Mesendoderm (in vitro differentiated cells): ENCODE measurements around the gene TFF3.

Source experiments
- DNase-seq: peaks from one replicate; pipeline ENCODE4 v3.0.0; 2013
- H2AK5ac ChIP-seq: 2 replicates; pipeline ENCODE4 v1.6.1; 2013; ENCODE audit warnings: low read length, inconsistent platforms
- H2BK120ac ChIP-seq: 2 replicates; pipeline ENCODE4 v1.6.1; 2013; ENCODE audit warnings: low read depth, mild to moderate bottlenecking, low read length, moderate library complexity, mixed read lengths
- H2BK15ac ChIP-seq: replicated peaks from 2 replicates; pipeline ENCODE4 v1.6.1; 2013; ENCODE audit warnings: low read depth, mild to moderate bottlenecking, moderate library complexity
- H2BK5ac ChIP-seq: 2 replicates; pipeline ENCODE4 v1.6.1; 2013; ENCODE audit warnings: low read length, inconsistent platforms
- H3K18ac ChIP-seq: 2 replicates; pipeline ENCODE4 v1.6.1; 2013; ENCODE audit warnings: mild to moderate bottlenecking, low read length, mixed read lengths
- H3K23ac ChIP-seq: one replicate; pipeline ENCODE4 v1.6.1; 2013; ENCODE audit warnings: low read length
- H3K27ac ChIP-seq: 2 replicates; pipeline ENCODE4 v1.5.1; 2013; ENCODE audit warnings: low read depth, mild to moderate bottlenecking, inconsistent platforms, low read length, moderate library complexity
- H3K27me3 ChIP-seq: 2 replicates; pipeline ENCODE4 v1.6.1; 2013; ENCODE audit warnings: low read length, control low read depth, mild to moderate bottlenecking, inconsistent platforms; ENCODE audit not compliant: insufficient read depth, poor library complexity
- H3K36me3 ChIP-seq: 2 replicates; pipeline ENCODE4 v1.6.1; 2013; ENCODE audit warnings: low read length, inconsistent platforms; ENCODE audit not compliant: control insufficient read depth, insufficient read depth
- H3K4ac ChIP-seq: one replicate; pipeline ENCODE4 v1.6.1; 2013; ENCODE audit warnings: low read depth, mild to moderate bottlenecking, low read length, moderate library complexity
- H3K4me1 ChIP-seq: 2 replicates; pipeline ENCODE4 v1.6.1; 2013; ENCODE audit warnings: low read depth, low read length, inconsistent platforms; ENCODE audit not compliant: control insufficient read depth
- H3K4me2 ChIP-seq: 2 replicates; pipeline ENCODE4 v1.6.1; 2013; ENCODE audit warnings: low read length
- H3K4me3 ChIP-seq: 2 replicates; pipeline ENCODE4 v1.5.1; 2013; ENCODE audit warnings: mild to moderate bottlenecking, low read length
- H3K56ac ChIP-seq: one replicate; pipeline ENCODE4 v1.6.1; 2013; ENCODE audit warnings: low read length
- H3K79me1 ChIP-seq: 2 replicates; pipeline ENCODE4 v1.6.1; 2013; ENCODE audit warnings: low read length, inconsistent platforms
- H3K79me2 ChIP-seq: 2 replicates; pipeline ENCODE4 v1.6.1; 2013; ENCODE audit warnings: mild to moderate bottlenecking, low read length; ENCODE audit not compliant: control insufficient read depth, insufficient read depth
- H3K9ac ChIP-seq: 2 replicates; pipeline ENCODE4 v1.6.1; 2013; ENCODE audit warnings: low read length, inconsistent platforms
- H4K5ac ChIP-seq: one replicate; pipeline ENCODE4 v1.6.1; 2013; ENCODE audit warnings: low read length
- H4K8ac ChIP-seq: one replicate; pipeline ENCODE4 v1.6.1; 2013; ENCODE audit warnings: low read depth, mild to moderate bottlenecking, control low read depth, low read length, moderate library complexity
- WGBS: extraction: QIAGEN DNeasy Blood & Tissue Kit; methylation state at CpG from one replicate; pipeline ENCODE4 v1.1.7; 2013; ENCODE audit warnings: low lambda C conversion rate, missing lambda C conversion rate; ENCODE audit not compliant: insufficient coverage; ENCODE audit errors: extremely low coverage; 5-methylcytosine and 5-hydroxymethylcytosine counted together

TFF3 gene

DNA sequence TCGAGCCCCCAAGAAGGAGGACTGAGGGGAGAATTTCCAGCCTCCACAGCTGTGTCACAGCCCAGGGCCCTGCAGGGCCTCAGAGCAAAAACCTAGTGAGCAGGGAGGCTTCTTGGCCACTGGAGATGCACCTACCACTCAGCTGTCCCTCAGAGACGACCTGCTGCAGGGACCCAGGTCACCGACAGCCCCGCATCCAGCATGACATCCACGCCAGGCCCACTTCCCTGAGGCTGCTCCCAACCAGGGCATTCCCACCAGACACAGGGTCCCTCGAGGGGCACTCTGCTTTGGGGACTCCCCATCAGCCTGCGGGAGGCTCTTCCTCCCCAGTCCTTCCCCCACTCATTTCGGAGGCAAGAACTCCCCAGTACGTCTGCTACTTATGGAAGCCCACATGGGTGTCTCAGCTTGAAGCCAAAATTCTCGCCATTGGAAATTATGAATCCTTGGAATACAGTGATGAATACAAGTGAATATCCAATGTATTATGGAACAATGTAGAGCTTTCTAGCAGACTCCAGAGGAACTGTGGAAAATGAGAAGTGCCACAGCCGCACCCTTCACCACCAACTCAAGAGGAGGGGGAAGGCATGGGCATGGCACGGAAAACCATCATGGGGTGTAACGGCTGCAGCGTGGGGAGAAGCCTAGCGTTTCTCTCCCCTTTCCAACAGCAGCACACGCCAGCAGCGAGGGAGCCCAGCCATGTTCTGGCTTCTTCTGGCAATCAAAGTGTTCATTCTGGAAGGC, 6.9 kb downstream of the TFF3 start:
- Histone ChIP-seq H2BK5ac (no peak overlapping the region), H3K27ac (no peak overlapping the region), H3K36me3 (no peaks in the 10 kb centered on the region), H3K27me3 (no peaks in the 10 kb centered on the region), H2BK120ac (no peak overlapping the region), H3K4me2 (no peak overlapping the region), H3K79me1 (no peaks in the 10 kb centered on the region), H3K4me3 (no peak overlapping the region), H3K18ac (no peak overlapping the region), H3K56ac (no peak overlapping the region), H4K5ac (no peak overlapping the region), H2AK5ac (no peak overlapping the region), H3K9ac (no peak overlapping the region), H2BK15ac (no peak overlapping the region), H3K79me2 (no peaks in the 10 kb centered on the region), H3K4me1 (peaks cover 2% of the 10 kb centered on the region), H3K4ac (no peak overlapping the region), H4K8ac (no peak overlapping the region), H3K23ac (no peak overlapping the region)
- no CpG with 5 or more reads among the region's 17 CpGs for WGBS
- no peak for DNase-seq

DNA sequence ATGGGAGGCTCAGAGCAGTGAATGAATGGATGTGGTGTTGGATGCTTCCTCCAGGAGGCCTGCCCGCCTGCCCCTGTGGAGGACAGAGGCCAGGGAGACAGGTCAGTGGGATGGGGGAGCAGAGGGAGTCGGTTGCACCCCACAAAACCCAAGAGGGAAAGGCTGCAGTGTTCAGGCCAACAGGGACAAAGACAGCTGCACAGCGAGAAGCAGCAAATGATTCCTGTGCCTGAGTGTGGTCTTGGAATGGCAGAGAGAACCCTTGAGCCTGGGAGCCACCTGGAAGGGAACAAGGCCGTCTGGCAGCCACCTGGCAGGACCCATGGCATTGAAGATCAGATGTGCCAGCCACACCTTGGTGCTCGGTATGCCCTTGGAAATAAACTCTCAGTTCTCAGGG, 8.1 kb downstream of the TFF3 start:
- Histone ChIP-seq H3K27me3 (no peaks in the 10 kb centered on the region), H3K27ac (no peak overlapping the region), H3K56ac (no peak overlapping the region), H3K18ac (no peak overlapping the region), H2BK5ac (no peak overlapping the region), H3K23ac (no peak overlapping the region), H3K79me2 (no peaks in the 10 kb centered on the region), H3K36me3 (no peaks in the 10 kb centered on the region), H2BK15ac (no peak overlapping the region), H3K4me2 (no peak overlapping the region), H2BK120ac (no peak overlapping the region), H4K8ac (no peak overlapping the region), H4K5ac (no peak overlapping the region), H3K79me1 (no peaks in the 10 kb centered on the region), H2AK5ac (no peak overlapping the region), H3K4me3 (no peak overlapping the region), H3K4me1 (no peaks in the 10 kb centered on the region), H3K4ac (no peak overlapping the region), H3K9ac (no peak overlapping the region)
- WGBS: no CpG with 5 or more reads among the region's 5 CpGs
- no peak for DNase-seq

DNA sequence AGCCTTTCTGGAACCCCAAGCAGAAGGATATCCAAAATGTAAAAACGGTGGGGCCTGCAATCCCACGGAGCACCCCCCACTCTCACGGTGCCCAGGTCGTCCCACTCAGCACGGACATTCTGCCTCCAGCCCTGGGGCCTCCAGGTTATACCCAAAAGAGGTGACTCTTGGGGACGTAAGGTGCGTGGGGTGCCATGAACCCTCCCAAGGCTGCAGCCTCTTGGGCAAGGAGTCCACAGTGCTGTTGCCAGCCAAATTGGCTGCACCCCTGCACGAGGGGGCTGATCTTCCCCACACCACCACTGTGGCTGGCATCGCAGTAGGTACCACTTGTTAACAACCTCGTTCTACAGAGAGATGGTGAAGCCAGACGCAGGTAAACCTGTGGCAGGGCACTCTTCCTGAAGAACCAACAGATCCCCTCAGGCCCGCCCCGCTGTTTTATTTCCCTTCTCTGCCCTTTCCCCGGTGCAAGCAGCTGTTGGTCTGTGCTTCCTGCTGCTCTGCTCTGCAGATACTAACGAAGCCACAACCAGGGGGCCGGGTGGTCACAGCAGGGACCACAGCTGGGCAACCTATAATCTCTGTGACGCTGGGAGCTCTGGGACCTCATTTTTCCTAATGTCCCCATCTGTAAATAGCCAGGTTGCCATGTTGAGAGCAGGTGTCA, 8.7 kb downstream of the TFF3 start:
- H3K4ac ChIP-seq: no peak overlapping the region
- H3K9ac ChIP-seq: no peak overlapping the region
- no peak overlapping the region for H4K5ac ChIP-seq
- DNase-seq: no peak
- no peaks in the 10 kb centered on the region for H3K36me3 ChIP-seq
- no peak overlapping the region for H3K4me2 ChIP-seq
- no peak overlapping the region for H3K18ac ChIP-seq
- no peaks in the 10 kb centered on the region for H3K4me1 ChIP-seq
- H2BK120ac ChIP-seq: no peak overlapping the region
- H3K56ac ChIP-seq: no peak overlapping the region
- no peak overlapping the region for H2BK5ac ChIP-seq
- no peaks in the 10 kb centered on the region for H3K79me2 ChIP-seq
- no peak overlapping the region for H2BK15ac ChIP-seq
- WGBS: no CpG with 5 or more reads among the region's 17 CpGs
- H3K27ac ChIP-seq: no peak overlapping the region
- H3K27me3 ChIP-seq: no peaks in the 10 kb centered on the region
- H4K8ac ChIP-seq: no peak overlapping the region
- H3K4me3 ChIP-seq: no peak overlapping the region
- no peak overlapping the region for H2AK5ac ChIP-seq
- no peaks in the 10 kb centered on the region for H3K79me1 ChIP-seq
- no peak overlapping the region for H3K23ac ChIP-seq

DNA sequence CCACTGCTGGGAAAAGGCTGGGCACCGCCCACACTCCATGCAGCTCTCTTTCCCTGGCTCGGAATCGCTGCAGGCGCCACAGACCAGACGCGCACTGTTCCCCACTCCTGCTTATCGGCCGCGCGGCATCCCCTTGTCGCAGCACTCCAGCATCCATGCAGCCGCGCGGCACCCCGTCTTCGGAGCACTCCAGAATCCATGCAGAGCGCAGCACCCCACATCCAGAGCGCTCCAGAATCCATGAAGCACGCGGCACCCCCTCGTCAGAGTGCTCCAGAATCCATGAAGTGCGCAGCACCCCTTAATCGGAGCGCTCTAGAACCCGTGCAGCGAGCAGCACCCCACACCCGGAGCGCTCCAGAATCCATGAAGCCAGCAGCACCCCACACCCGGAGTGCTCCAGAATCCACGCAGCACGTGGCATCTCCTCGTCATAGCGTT, 9.5 kb downstream of the TFF3 start:
- H2BK5ac ChIP-seq: no peak overlapping the region
- H3K23ac ChIP-seq: no peak overlapping the region
- no peak overlapping the region for H4K8ac ChIP-seq
- no peak overlapping the region for H3K27ac ChIP-seq
- no peak overlapping the region for H4K5ac ChIP-seq
- H3K18ac ChIP-seq: no peak overlapping the region
- H3K79me2 ChIP-seq: no peaks in the 10 kb centered on the region
- no peak overlapping the region for H3K4me2 ChIP-seq
- H3K4me3 ChIP-seq: no peak overlapping the region
- no peak overlapping the region for H2BK120ac ChIP-seq
- H2AK5ac ChIP-seq: no peak overlapping the region
- H2BK15ac ChIP-seq: no peak overlapping the region
- no peak overlapping the region for H3K9ac ChIP-seq
- WGBS: no CpG with 5 or more reads among the region's 33 CpGs
- H3K4ac ChIP-seq: no peak overlapping the region
- no peak for DNase-seq
- H3K36me3 ChIP-seq: no peaks in the 10 kb centered on the region
- H3K79me1 ChIP-seq: no peaks in the 10 kb centered on the region
- H3K4me1 ChIP-seq: no peaks in the 10 kb centered on the region
- no peaks in the 10 kb centered on the region for H3K27me3 ChIP-seq
- no peak overlapping the region for H3K56ac ChIP-seq

DNA sequence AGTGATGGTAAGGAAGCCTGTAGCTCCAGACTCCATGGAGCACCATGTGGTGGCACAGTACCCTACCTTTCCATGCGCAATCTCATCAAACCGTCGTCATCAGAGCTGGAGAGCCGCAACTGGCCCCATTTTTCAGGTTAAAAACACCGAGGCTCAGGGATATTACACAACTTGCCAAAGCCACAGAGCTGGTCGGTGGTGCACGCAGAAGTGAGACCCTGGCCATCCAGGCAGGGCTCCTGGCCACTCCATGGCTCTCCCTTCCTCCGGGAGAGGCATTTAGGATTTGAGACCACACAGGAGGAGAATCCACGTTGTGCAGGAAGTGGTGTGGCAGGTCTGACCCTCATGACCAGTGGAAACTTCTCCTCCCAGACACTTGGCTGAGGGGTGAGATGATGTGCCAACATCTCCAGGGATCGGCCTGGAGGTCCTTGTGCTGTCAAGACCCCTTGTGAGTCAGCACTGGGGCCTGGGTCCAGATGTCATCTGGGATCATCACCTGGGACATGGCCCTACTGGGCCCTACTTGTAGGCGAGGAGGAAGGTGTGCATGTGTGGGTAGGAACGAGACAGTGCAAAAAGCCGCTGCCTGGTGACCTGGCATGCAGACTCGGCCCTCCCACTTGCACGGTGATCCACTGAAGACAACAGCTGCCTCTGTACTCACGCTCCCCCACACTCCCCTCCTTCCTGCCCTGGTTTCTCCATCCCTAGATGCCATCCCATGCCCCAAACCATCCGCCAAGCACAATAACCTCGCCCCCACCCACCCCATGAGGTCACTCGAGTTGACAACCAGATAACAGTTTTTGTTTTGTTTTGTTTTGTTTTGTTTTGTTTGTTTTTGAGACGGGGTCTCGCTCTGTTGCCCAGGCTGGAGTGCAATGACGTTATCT, 10.4 kb downstream of the TFF3 start:
- no CpG with 5 or more reads among the region's 22 CpGs for WGBS
- Histone ChIP-seq H3K27me3 (no peaks in the 10 kb centered on the region), H3K4ac (no peak overlapping the region), H3K9ac (no peak overlapping the region), H2BK5ac (no peak overlapping the region), H3K56ac (no peak overlapping the region), H3K18ac (no peak overlapping the region), H3K79me2 (no peaks in the 10 kb centered on the region), H2BK15ac (no peak overlapping the region), H4K8ac (no peak overlapping the region), H2AK5ac (no peak overlapping the region), H4K5ac (no peak overlapping the region), H3K27ac (no peak overlapping the region), H3K23ac (no peak overlapping the region), H3K4me1 (no peaks in the 10 kb centered on the region), H3K36me3 (no peaks in the 10 kb centered on the region), H2BK120ac (no peak overlapping the region), H3K79me1 (no peaks in the 10 kb centered on the region), H3K4me3 (no peak overlapping the region), H3K4me2 (no peak overlapping the region)
- DNase-seq: no peak
